Trophoblast cell (in vitro differentiated cells and primary cell): ENCODE results near the gene RIN3.

Experiments used
- DNase-seq, 2 donors: peaks; one replicate each; pipeline ENCODE4 v3.0.0-alpha.2; 2016
- H2AFZ ChIP-seq: 2 replicates; pipeline ENCODE4 v1.6.1; 2013; ENCODE audit warnings: low read length, moderate library complexity, mild to moderate bottlenecking; ENCODE audit not compliant: insufficient read depth, poor library complexity
- H2AK5ac ChIP-seq: 2 replicates; pipeline ENCODE4 v1.6.1; 2013; ENCODE audit warnings: mild to moderate bottlenecking, low read length
- H2BK120ac ChIP-seq: 2 replicates; pipeline ENCODE4 v1.6.1; 2013; ENCODE audit warnings: low read length, mild to moderate bottlenecking, moderate library complexity; ENCODE audit not compliant: insufficient read depth, poor library complexity
- H2BK12ac ChIP-seq: 2 replicates; pipeline ENCODE4 v1.6.1; 2013; ENCODE audit warnings: mild to moderate bottlenecking, low read length, moderate library complexity
- H2BK5ac ChIP-seq: 2 replicates; pipeline ENCODE4 v1.6.1; 2013; ENCODE audit warnings: low read length, low read depth, moderate library complexity, mild to moderate bottlenecking; ENCODE audit not compliant: poor library complexity
- H3K14ac ChIP-seq: 2 replicates; pipeline ENCODE4 v1.6.1; 2013; ENCODE audit warnings: mild to moderate bottlenecking, low read length
- H3K18ac ChIP-seq: 2 replicates; pipeline ENCODE4 v1.6.1; 2013; ENCODE audit warnings: mild to moderate bottlenecking, low read length
- H3K23ac ChIP-seq: 2 replicates; pipeline ENCODE4 v1.6.1; 2013; ENCODE audit warnings: low read length
- H3K27ac ChIP-seq: 2 replicates; pipeline ENCODE4 v1.5.1; 2013; ENCODE audit warnings: low read depth, mild to moderate bottlenecking, inconsistent platforms, low read length, moderate library complexity
- H3K27me3 ChIP-seq: 2 replicates; pipeline ENCODE4 v1.6.1; 2013; ENCODE audit warnings: inconsistent platforms, mild to moderate bottlenecking, low read length, moderate library complexity; ENCODE audit not compliant: insufficient read depth
- H3K36me3 ChIP-seq, 2 experiments: 1 replicate in 1 of 2; 2 replicates in 1 of 2; pipeline ENCODE4 v1.6.1; 2013; ENCODE audit warnings: low read length in 2 of 2, mild to moderate bottlenecking in 2 of 2, moderate library complexity in 1 of 2; ENCODE audit not compliant: insufficient read depth in 2 of 2, control insufficient read depth in 1 of 2
- H3K4ac ChIP-seq: 2 replicates; pipeline ENCODE4 v1.6.1; 2013; ENCODE audit warnings: low read depth, mild to moderate bottlenecking, low read length, moderate library complexity
- H3K4me1 ChIP-seq, 2 experiments: 1 replicate in 1 of 2; 2 replicates in 1 of 2; pipeline ENCODE4 v1.6.1; 2013; ENCODE audit warnings: low read length in 2 of 2, mild to moderate bottlenecking in 2 of 2, moderate library complexity in 1 of 2; ENCODE audit not compliant: insufficient read depth in 2 of 2, control insufficient read depth in 1 of 2
- H3K4me2 ChIP-seq: 2 replicates; pipeline ENCODE4 v1.6.1; 2013; ENCODE audit warnings: inconsistent platforms, mild to moderate bottlenecking, low read length, moderate library complexity
- H3K4me3 ChIP-seq: 2 replicates; pipeline ENCODE4 v1.5.1; 2013; ENCODE audit warnings: mild to moderate bottlenecking, low read depth, low read length, inconsistent platforms
- H3K79me1 ChIP-seq: one replicate; pipeline ENCODE4 v1.6.1; 2013; ENCODE audit warnings: low read length
- H3K79me2 ChIP-seq: 2 replicates; pipeline ENCODE4 v1.6.1; 2013; ENCODE audit warnings: low read length, mild to moderate bottlenecking; ENCODE audit not compliant: control insufficient read depth, insufficient read depth, poor library complexity
- H3K9ac ChIP-seq: 2 replicates; pipeline ENCODE4 v1.6.1; 2013; ENCODE audit warnings: mild to moderate bottlenecking, low read length
- H3K9me3 ChIP-seq: 2 replicates; pipeline ENCODE4 v1.6.1; 2013; ENCODE audit warnings: low read depth, mild to moderate bottlenecking, control low read depth, inconsistent platforms, low read length; ENCODE audit not compliant: insufficient read depth
- H4K12ac ChIP-seq: 2 replicates; pipeline ENCODE4 v1.6.1; 2013; ENCODE audit warnings: low read depth, mild to moderate bottlenecking, low read length, moderate library complexity
- H4K8ac ChIP-seq: 2 replicates; pipeline ENCODE4 v1.6.1; 2013; ENCODE audit warnings: low read depth, mild to moderate bottlenecking, low read length, moderate library complexity
- H4K91ac ChIP-seq: one replicate; pipeline ENCODE4 v1.6.1; 2013; ENCODE audit warnings: low read depth, mild to moderate bottlenecking, low read length, moderate library complexity
- WGBS: extraction: QIAGEN DNeasy Blood & Tissue Kit; methylation state at CpG from one replicate; pipeline ENCODE4 v1.1.7; 2013; ENCODE audit warnings: missing lambda C conversion rate; ENCODE audit not compliant: insufficient read length, insufficient coverage; ENCODE audit errors: extremely low coverage; 5-methylcytosine and 5-hydroxymethylcytosine counted together

Gene RIN3

DNA sequence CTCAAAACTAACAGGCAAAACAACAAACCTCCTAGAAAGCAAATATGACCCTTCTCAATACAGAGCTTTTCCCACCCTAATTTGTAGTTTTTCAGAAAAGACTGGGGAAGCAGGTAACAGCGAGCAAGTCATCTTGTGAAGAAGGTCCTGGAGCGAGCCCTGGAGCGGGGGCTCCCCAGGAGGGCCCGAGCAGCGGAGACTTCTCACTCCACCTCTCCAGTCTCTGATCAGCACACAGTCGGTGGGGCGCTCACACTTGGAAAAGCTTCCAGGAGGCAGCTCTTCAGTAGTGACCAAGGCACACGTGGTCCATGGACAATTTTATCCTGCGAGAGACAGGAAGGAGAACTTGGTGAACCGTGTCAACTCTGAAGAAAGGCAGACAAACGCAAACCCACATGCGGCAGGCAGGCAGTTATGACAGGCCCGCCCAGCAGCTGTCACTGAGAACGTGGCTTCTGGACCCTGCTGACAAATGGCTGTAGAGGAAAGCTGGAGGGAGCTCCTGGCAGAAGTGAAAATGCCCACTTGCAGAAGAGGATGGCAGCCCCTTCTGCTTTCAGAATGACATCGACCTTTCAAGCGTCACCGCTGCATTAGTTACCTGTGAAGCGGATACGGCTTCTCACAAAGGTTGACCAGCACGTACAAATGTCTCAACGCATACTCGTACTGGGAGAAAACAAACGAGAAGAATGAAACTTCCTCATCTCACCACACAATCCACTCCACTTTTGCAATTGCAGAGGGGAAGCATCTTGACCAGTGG is 190.6 kb downstream of the RIN3 start:
- WGBS = no CpG with 5 or more reads among the region's 23 CpGs
- Histone ChIP-seq H3K36me3 (peaks cover 32 to 39% of the 10 kb centered on the region in 2 experiments), H2AFZ (no peak overlapping the region), H3K79me1 (peaks cover under 1% of the 10 kb centered on the region), H3K9ac (no peak overlapping the region), H3K27ac (no peak overlapping the region), H2BK12ac (no peak overlapping the region), H3K4me1 (peaks cover under 1 to 2% of the 10 kb centered on the region in 2 experiments), H3K79me2 (no peaks in the 10 kb centered on the region), H3K9me3 (peaks cover 2% of the 10 kb centered on the region), H3K4ac (no peak overlapping the region), H3K27me3 (no peaks in the 10 kb centered on the region), H3K14ac (no peak overlapping the region), H4K91ac (no peak overlapping the region), H3K4me3 (no peak overlapping the region), H2AK5ac (no peak overlapping the region), H2BK120ac (no peak overlapping the region), H4K8ac (no peak overlapping the region), H2BK5ac (no peak overlapping the region), H3K18ac (no peak overlapping the region), H3K23ac (no peak overlapping the region), H4K12ac (no peak overlapping the region), H3K4me2 (no peak overlapping the region)
- peak; percentile 20 to 23 for DNase-seq

- Histone ChIP-seq H2BK5ac (no peak overlapping the region), H3K18ac (no peak overlapping the region), H2AFZ (no peak overlapping the region), H3K27me3 (no peaks in the 10 kb centered on the region), H3K36me3 (peaks cover 38 to 45% of the 10 kb centered on the region in 2 experiments), H2BK12ac (no peak overlapping the region), H3K27ac (no peak overlapping the region), H3K4me1 (peaks cover 5 to 6% of the 10 kb centered on the region in 2 experiments), H3K9ac (no peak overlapping the region), H3K14ac (no peak overlapping the region), H3K9me3 (peaks cover 2% of the 10 kb centered on the region), H3K79me2 (peaks cover 3% of the 10 kb centered on the region), H4K8ac (no peak overlapping the region), H3K23ac (no peak overlapping the region), H4K91ac (no peak overlapping the region), H3K4ac (no peak overlapping the region), H3K4me3 (no peak overlapping the region), H3K4me2 (no peak overlapping the region), H4K12ac (no peak overlapping the region), H2BK120ac (no peak overlapping the region), H2AK5ac (no peak overlapping the region), H3K79me1 (peaks cover 4% of the 10 kb centered on the region)
- no peak for DNase-seq
- no CpG with 5 or more reads among the region's 11 CpGs for WGBS
Observed at GRCh38 chr14:92704821-92705220, 191.2 kb downstream of the RIN3 start.

- H3K4me3 ChIP-seq = no peak overlapping the region
- no peak for DNase-seq
- no peak overlapping the region for H2BK12ac ChIP-seq
- no peak overlapping the region for H2BK5ac ChIP-seq
- H2AK5ac ChIP-seq = no peak overlapping the region
- H3K9me3 ChIP-seq = peaks cover 2% of the 10 kb centered on the region
- H4K91ac ChIP-seq = no peak overlapping the region
- no peak overlapping the region for H2AFZ ChIP-seq
- peaks cover 52 to 59% of the 10 kb centered on the region in 2 experiments for H3K36me3 ChIP-seq
- H3K79me1 ChIP-seq = peaks cover 4% of the 10 kb centered on the region
- H4K12ac ChIP-seq = no peak overlapping the region
- H3K14ac ChIP-seq = no peak overlapping the region
- no peak overlapping the region for H4K8ac ChIP-seq
- H3K9ac ChIP-seq = no peak overlapping the region
- H3K4me1 ChIP-seq = peaks cover 6 to 7% of the 10 kb centered on the region in 2 experiments
- WGBS = no CpG with 5 or more reads among the region's 15 CpGs
- no peak overlapping the region for H2BK120ac ChIP-seq
- peaks cover 3% of the 10 kb centered on the region for H3K79me2 ChIP-seq
- no peak overlapping the region for H3K23ac ChIP-seq
- H3K4ac ChIP-seq = no peak overlapping the region
- no peak overlapping the region for H3K4me2 ChIP-seq
- no peaks in the 10 kb centered on the region for H3K27me3 ChIP-seq
- no peak overlapping the region for H3K27ac ChIP-seq
- H3K18ac ChIP-seq = no peak overlapping the region
Observed at GRCh38 chr14:92706386-92706785, 192.8 kb downstream of the RIN3 start.

- H3K9me3 ChIP-seq = no peaks in the 10 kb centered on the region
- peak overlapping the region; percentile 84 for H2BK120ac ChIP-seq
- H3K4ac ChIP-seq = peak overlapping the region; percentile 35
- H3K79me1 ChIP-seq = peaks cover 4% of the 10 kb centered on the region
- DNase-seq = no peak
- H3K4me3 ChIP-seq = no peak overlapping the region
- peak overlapping the region; percentile 65 for H3K27ac ChIP-seq
- H2AFZ ChIP-seq = peak overlapping the region; percentile 64
- peaks cover 3% of the 10 kb centered on the region for H3K79me2 ChIP-seq
- no peak overlapping the region for H3K4me2 ChIP-seq
- H2AK5ac ChIP-seq = peak overlapping the region; percentile 98
- peak overlapping the region; percentile 81 for H2BK5ac ChIP-seq
- peak overlapping the region; percentile 43 for H4K12ac ChIP-seq
- H4K91ac ChIP-seq = peak overlapping the region; percentile 89
- H3K9ac ChIP-seq = no peak overlapping the region
- H3K36me3 ChIP-seq = peaks cover 54 to 68% of the 10 kb centered on the region in 2 experiments
- peaks cover 6 to 7% of the 10 kb centered on the region in 2 experiments for H3K4me1 ChIP-seq
- H3K27me3 ChIP-seq = no peaks in the 10 kb centered on the region
- peak overlapping the region; percentile 88 for H3K18ac ChIP-seq
- H3K23ac ChIP-seq = no peak overlapping the region
- H3K14ac ChIP-seq = peak overlapping the region; percentile 87
- no CpG with 5 or more reads among the region's 13 CpGs for WGBS
- H4K8ac ChIP-seq = peak overlapping the region; percentile 72
- H2BK12ac ChIP-seq = peak overlapping the region; percentile 93
Observed at GRCh38 chr14:92709340-92710000, 195.9 kb downstream of the RIN3 start.
